Heart right ventricle (tissue), 16 donors: Measurements from ENCODE around the gene TGFBR2. TPM values are rescaled to one million over a fixed set of nuclear protein-coding genes. Genes with fewer than 3 reads are reported as not detected.

Source experiments
- ATAC-seq, 8 donors: fragments of 200-7000 bp; cut with Tn5 transposase; one replicate each; pipeline ENCODE4 v1.9.1; 2020; ENCODE audit warnings: mild to moderate bottlenecking in 8 of 8, moderate library complexity in 8 of 8, moderate number of reproducible peaks in 1 of 8
- DNase-seq, 2 donors: peaks; one replicate each; pipeline ENCODE4 v3.0.0-alpha.2; 2020
- H3K27ac ChIP-seq, 10 donors: fragments of 200-600 bp; sonication (generic) in 2 of 10; one replicate each; pipeline versions ENCODE4 v1.5.0 to v1.8.0; 2020 to 2022; ENCODE audit warnings: mild to moderate bottlenecking in 3 of 10
- H3K27me3 ChIP-seq, 7 donors: fragments of 200-600 bp; one replicate each; pipeline ENCODE4 v1.8.0; 2021 to 2022; ENCODE audit warnings: mild to moderate bottlenecking in 2 of 7
- H3K36me3 ChIP-seq, 9 donors: fragments of 200-600 bp; sonication (generic) in 1 of 9; one replicate each; pipeline versions ENCODE4 v1.5.0 to v1.8.0; 2020 to 2022; ENCODE audit warnings: mild to moderate bottlenecking in 2 of 9
- H3K4me1 ChIP-seq, 9 donors: fragments of 200-600 bp; sonication (generic) in 1 of 9; one replicate each; pipeline versions ENCODE4 v1.5.0 to v1.8.0; 2020 to 2022; ENCODE audit warnings: mild to moderate bottlenecking in 4 of 9
- H3K4me3 ChIP-seq, 10 donors: fragments of 200-600 bp; sonication (generic) in 2 of 10; one replicate each; pipeline versions ENCODE4 v1.5.0 to v1.8.0; 2020 to 2022; ENCODE audit warnings: mild to moderate bottlenecking in 7 of 10, moderate library complexity in 2 of 10
- H3K9me3 ChIP-seq, 11 donors: fragments of 200-600 bp in 10 of 11; sonication (generic) in 2 of 11; one replicate each; pipeline versions ENCODE4 v1.5.0 to v1.8.0; 2013 to 2022; ENCODE audit warnings: mild to moderate bottlenecking in 2 of 11, control low read depth in 1 of 11, moderate library complexity in 1 of 11
- CTCF ChIP-seq, 9 donors: fragments of 200-600 bp; sonication (generic) in 2 of 9; IDR thresholded peaks; one replicate each; pipeline versions ENCODE4 v1.5.0 to v1.8.0; 2021 to 2022; ENCODE audit warnings: antibody characterized with exemption in 9 of 9, mild to moderate bottlenecking in 5 of 9, moderate library complexity in 1 of 9
- WGBS, 2 donors: extraction: QIAGEN DNeasy Blood & Tissue Kit; methylation state at CpG; one replicate each; pipeline ENCODE4 v1.1.7; 2013; ENCODE audit warnings: inconsistent platforms in 1 of 2; 5-methylcytosine and 5-hydroxymethylcytosine counted together
- intact Hi-C, 10 donors: fragments of 100-400 bp; cut with DNase I; formaldehyde crosslinking; loops; one replicate each; pipeline versions ENCODE4 v1.11.1 to v1.14.2; 2022
- polyA plus RNA-seq, 2 donors: library from polyadenylated mRNA; stranded (reverse); fragments of 200-250 nt; gene quantifications; one replicate each; pipeline ENCODE4 v1.2.3, GENCODE V29; 2013
- total RNA-seq, 10 donors: library from RNA; stranded (reverse); fragmentation: NEBNext Ultra II Directional in 3 of 10; extraction: Animal tissue kit (Norgen Biotek cat#: 25700) in 3 of 10; gene quantifications; one replicate each; pipeline versions ENCODE4 v1.2.1 to v1.2.4, GENCODE V29; 2021 to 2023
- donor health status: Arrhythmogenic right ventricular cardiomyopathy.
- donor health status: ischemic (EF 13 %, LVEDD 7.1; RV severe dilation, severe dysfunction).
- donor health status: healthy with polysubstance abuse.
- donor health status: DM: no; HTN: yes; CAD: no.
- donor health status: DM: no; HTN: no; CAD: no.
- donor health status: ischemic (EF 25% LVEDD 6.9; RV normal size, moderate dysfunction).
- donor health status: ischemic (EF 25% LVEDD 5.7; RV mildly dilated, moderate dysfunction).
- donor health status: healthy.
- donor health status: DM: yes; HTN: yes; CAD: no.
- donor health status: Ischemic cardiomyopathy.
- donor health status: ischemic (EF 35%, LVEDD 5.7; RV mildly dilated, moderate dysfunction).
- donor health status: nonischemic (EF 11% LVEDD 7.7; RV severe dilation, severe dysfunction).
- donor health status: DM: yes; HTN: yes; CAD: no.
- donor health status: PGD.
- donor health status: ischemic (EF 29% LVEDD 5.4; RV normal size, mild dysfunction).
- donor health status: nonischemic (EF 23%, LVEDD 6.1; RV moderate dilation, normal function).

TGFBR2 gene
- total and polyA plus RNA-seq, 12 donors: 14.6 to 197 (median 82.8) TPM

DNA sequence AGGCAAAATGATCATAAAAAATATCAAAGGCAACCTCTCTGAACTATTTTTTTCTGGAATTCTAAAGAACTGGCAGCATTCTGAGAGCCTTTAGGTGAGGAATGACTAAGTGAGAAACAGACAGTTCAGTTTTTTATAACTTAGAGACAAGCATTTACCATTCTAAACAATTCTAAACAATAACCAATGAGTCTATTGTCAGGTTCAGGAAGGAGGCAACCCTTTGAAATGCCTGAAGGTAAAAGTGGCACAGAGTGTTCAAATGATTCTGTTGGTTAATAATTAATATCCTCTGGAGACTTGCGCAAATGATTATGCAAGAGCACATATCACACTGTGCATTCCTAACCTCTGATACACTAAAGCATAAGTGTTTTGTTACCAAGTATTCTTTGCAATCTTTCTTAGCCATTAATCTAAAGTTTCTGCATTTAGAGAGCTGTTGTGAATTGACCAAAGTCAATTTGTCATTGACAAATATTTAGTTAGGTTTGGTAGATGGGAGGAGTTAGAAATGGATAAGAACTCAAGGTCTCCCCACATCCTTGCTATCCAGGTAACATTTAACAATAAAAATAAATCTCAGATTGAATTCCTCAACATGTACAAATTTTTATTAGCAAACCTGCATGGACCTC, 9.2 kb upstream of the TGFBR2 start:
- Histone ChIP-seq H3K27ac (peak overlapping the region in 9 of 10 donors; percentile 1 to 50 (median 31)), H3K4me1 (peaks cover 0 to 21% (median 10%) of the 10 kb centered on the region in 9 donors), H3K4me3 (no peak overlapping the region), H3K36me3 (no peaks in the 10 kb centered on the region), H3K27me3 (no peaks in the 10 kb centered on the region), H3K9me3 (peaks cover 0 to 17% (median 0%) of the 10 kb centered on the region in 11 donors)
- ATAC-seq: peak in 7 of 8 donors; percentile 39 to 97 (median 84)
- intact Hi-C loops: loop anchor here in 2 of 10 donors (5.0 to 10.0 kb wide), 2 partner anchors 62 to 75 kb away; no protein-coding TSS in a partner anchor
- DNase-seq: no peak
- WGBS, 2 donors: 51 to 56% methylated on average over 1 of the region's 1 CpG
- no peak for TF ChIP-seq CTCF (IDR thresholded peaks at IDR 0.05)

DNA sequence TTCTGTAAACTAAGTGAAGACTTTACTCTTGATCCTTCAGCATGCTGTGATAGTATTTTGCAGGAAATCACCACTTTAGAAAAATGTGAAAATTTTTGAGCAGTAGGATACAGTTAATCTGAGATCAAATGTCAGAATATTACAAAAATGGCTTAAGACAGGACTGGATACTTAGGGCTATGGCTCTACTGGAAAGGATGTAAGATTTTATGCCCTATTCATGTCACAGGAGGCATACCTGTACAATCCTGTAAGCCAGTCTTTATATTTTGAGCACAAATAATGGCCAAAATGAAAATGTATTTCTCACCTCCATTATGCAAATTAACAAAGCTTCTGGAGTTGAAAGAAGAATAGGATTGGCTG, 8.6 kb upstream of the TGFBR2 start:
- no peaks in the 10 kb centered on the region for H3K36me3 ChIP-seq
- no peaks in the 10 kb centered on the region for H3K27me3 ChIP-seq
- H3K4me1 ChIP-seq: peaks cover 0 to 26% (median 10%) of the 10 kb centered on the region in 9 donors
- DNase-seq (no peak), ATAC-seq (no peak)
- H3K27ac ChIP-seq: peak overlapping the region in 8 of 10 donors; percentile 1 to 50 (median 28)
- peaks cover 0 to 12% (median 0%) of the 10 kb centered on the region in 11 donors for H3K9me3 ChIP-seq
- no peak for TF ChIP-seq CTCF (IDR thresholded peaks at IDR 0.05)
- no peak overlapping the region for H3K4me3 ChIP-seq
- intact Hi-C loops: loop anchor here in 2 of 10 donors (5.0 to 10.0 kb wide), 2 partner anchors 63 to 75 kb away; no protein-coding TSS in a partner anchor

GRCh38 chr3:30598668-30599545, 7.5 kb upstream of the TGFBR2 start:
- no peak for TF ChIP-seq CTCF (IDR thresholded peaks at IDR 0.05)
- no peak overlapping the region for H3K4me3 ChIP-seq
- intact Hi-C loops: loop anchor here in 2 of 10 donors (5.0 to 10.0 kb wide), 2 partner anchors 64 to 77 kb away; no protein-coding TSS in a partner anchor
- H3K4me1 ChIP-seq: peaks cover 0 to 38% (median 10%) of the 10 kb centered on the region in 9 donors
- H3K36me3 ChIP-seq: no peaks in the 10 kb centered on the region
- no peak for DNase-seq
- H3K9me3 ChIP-seq: peaks cover 0 to 9% (median 0%) of the 10 kb centered on the region in 11 donors
- no peak for ATAC-seq
- H3K27ac ChIP-seq: no peak overlapping the region
- WGBS, 2 donors: 87 to 88% methylated on average over 3 of the region's 3 CpGs
- no peaks in the 10 kb centered on the region for H3K27me3 ChIP-seq

DNA sequence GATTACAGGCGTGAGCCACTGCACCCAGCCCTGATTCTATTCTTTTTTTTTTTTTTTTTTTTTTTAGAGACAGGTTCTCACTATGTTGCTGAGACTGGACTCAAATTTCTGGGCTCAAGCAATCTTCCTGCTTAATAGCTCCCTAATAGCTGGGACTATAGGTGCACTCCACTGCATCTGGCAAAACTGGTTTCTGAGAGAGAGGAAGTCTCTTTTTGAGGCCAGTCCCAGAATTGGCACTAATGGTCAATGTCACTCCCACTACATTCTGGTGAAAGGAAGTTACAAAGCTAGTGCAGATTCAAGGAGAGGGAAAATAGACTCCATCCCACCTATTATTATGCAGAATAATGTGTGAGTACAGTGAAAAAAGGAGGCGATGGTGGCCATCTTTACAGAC, 5.8 kb upstream of the TGFBR2 start:
- H3K27me3 ChIP-seq: no peaks in the 10 kb centered on the region
- peaks cover 2 to 54% (median 15%) of the 10 kb centered on the region in 9 donors for H3K4me1 ChIP-seq
- no peak for DNase-seq
- peak overlapping the region in 1 of 10 donors; percentile 15 for H3K27ac ChIP-seq
- H3K4me3 ChIP-seq: no peak overlapping the region
- intact Hi-C loops: loop anchor here in 5 of 10 donors (10.0 kb wide), 5 partner anchors 86 to 316 kb away; no protein-coding TSS in a partner anchor
- WGBS, 2 donors: 75 to 86% methylated on average over 2 of the region's 2 CpGs
- no peaks in the 10 kb centered on the region for H3K9me3 ChIP-seq
- no peak for TF ChIP-seq CTCF (IDR thresholded peaks at IDR 0.05)
- ATAC-seq: peak in 1 of 8 donors; percentile 22
- no peaks in the 10 kb centered on the region for H3K36me3 ChIP-seq
